Measurements from ENCODE around the gene DYSF.

Gene DYSF

DNA sequence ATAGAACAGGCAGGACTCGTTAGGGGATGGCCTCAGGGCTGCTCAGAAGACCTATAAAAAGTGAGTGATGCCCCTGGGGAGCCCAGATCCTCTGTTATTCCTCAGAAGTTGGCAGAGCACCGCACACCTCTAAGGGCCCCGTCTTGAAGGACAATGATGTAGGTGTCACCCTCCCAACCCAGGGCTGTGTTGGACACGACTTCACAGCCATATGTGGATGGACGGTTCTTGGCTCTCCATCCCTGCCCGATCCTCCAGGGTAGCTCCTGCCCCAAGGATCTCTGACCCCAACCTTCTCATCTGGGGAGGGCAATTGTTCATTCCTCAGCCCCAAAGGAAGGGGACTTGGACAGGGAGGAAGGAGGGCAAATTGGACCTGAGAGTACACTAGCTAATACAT, 246.1 kb downstream of the DYSF start:
- DNase-seq, result no peak

DNA sequence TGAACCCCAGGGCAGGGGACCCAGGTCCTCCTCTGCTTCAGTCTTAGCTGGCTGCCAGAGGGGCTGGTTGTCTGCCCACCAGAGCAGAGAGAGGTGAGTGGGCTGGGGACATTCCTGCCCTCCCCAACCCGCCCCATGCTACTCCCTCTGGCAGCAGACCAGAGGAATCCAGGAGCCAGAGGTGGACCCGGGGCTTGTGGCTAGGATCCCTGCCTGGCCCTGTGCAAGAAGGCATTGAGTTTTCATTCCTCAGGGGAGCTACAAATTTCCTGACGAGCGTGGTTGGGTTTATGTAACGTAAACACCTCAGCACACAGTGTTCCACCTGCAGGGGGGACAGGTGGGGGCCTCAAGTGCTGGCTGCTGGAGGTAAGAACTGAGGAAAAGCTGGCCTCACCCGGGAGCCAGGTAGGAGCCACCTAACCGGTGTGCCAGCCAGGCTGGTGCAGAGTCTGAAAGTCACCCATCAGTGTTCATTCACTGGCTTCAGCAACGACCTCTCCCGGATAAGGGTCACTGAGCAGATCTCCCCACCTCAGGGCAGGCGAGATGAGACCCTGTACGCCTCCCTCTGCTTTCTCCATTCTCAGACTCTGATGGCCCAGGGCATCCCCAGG, 246.8 kb downstream of the DYSF start:
- no peak for DNase-seq

DNA sequence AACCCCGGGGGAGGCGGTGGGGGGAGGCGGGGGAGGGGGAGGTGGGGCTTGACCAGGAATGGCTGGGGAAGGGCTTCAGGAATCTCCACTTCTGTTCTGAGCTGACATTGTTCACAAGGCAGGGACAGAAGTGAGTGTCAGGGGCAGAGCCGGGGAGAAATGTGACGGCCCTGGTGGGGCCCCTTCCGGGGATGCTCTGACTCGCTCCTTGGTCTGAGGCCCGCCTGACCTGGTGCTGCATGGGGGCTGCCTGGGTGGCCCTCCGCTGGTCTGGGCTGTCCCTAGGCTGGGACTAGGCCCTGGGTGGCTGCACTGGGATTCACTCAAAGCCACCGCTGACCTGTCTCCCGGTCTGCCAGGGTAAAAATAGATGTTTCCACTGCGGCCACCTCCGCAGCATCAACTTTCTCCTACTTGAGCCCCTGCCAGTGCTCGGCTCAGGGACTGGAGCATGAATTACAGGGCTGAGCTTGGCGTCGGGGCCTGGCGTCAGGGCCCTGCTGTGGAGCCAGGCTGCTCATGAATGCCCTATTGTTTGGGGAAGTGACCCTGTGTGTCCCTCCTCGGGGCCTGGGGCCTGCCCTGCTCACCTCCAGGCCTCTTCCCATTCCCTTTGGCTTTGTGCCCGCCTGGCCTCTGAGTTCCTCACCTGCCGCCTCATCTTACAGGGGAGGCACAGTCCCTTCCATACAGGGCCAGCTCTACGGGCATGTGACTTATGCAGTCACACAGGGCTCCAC, 247.5 kb downstream of the DYSF start:
- DNase-seq, result no peak

DNA sequence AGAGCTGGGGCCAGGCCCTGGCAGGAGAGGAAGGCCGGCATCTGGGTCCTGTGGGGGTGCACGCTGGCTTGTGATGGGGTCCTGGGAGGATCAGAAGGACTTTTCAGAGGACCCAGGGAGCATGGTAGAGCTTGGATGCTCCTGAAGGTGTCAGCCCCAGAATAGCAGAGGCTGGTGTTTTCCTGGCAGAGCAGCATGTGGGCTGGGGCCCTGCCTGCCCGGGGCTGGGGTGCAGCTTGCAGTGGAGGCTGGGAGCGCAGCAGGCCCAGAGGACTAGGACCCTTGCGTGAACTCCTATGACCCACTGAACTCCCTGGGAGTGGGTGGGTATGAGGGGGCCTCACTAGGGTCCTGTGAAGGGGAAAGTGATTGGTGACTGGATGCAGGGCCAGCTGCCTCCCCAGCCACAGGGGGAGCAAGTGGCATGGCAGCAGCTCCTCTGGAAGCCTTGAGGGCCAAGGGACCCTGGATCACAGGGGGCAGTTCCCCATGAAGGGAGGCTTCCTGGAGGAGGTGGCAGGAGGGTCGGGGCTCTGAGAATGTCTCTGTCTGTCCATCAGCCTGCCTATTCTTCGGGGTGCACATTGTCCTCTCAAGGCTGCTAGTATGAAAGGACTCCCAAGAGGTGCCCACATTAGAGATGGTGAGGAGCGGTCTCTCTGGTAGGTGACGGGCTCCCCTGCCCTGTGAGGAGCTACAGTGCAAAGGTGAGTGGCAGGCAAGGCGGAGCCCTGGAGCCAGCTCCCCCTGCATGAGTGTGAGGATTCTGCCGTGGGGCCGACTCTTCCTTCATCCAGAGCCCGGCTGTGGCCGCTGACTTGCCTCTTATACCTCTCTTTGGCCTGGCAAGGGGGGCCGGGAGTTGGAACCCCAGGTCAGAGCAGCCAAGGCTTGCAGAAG, 249.0 kb downstream of the DYSF start:
- DNase-seq, result no peak

DNA sequence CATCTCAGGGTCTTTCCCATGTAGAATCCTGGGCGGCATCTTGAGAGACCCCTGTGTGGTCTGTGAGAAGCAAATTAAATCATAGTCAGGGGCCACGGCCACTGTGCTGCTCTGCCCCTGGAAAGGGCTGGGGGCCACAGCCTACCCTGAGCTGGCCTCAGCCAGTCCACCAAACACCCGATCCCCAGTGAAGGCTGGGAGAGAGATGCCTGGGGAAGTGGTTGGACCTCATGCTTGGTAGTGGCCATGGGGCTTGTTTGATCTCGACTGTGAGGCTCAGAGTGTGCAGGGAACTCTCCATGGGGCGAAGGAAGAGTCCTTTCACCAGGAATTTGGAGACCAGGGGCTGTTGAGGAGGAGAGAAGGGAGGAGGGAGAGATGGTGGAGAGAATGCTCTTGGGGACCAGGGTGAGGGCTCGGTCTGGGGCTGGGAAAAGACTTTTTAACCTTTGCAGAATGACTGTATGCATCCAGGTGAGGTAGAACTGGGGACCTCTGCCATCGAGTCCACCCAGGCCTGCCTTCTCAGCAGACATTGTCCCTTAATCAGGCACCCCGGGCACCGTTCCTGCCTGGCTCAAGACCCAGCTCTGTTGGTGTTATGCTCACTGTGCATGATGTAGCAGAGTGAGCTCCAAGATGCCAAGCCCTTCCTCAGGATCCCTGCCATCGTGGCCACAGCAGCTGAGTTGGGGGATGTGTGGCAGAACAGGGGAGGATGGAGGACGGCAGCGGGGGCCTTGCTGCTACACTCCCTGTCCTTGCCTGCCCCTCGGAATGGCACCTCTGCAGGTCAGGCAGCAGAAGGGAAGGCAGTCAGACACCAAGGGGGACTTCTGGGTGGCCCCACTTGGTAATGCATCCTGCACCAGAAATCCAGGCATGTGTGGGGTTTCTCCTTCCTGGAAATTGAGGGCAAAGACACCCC, 249.9 kb downstream of the DYSF start:
- DNase-seq, result no peak

DNA sequence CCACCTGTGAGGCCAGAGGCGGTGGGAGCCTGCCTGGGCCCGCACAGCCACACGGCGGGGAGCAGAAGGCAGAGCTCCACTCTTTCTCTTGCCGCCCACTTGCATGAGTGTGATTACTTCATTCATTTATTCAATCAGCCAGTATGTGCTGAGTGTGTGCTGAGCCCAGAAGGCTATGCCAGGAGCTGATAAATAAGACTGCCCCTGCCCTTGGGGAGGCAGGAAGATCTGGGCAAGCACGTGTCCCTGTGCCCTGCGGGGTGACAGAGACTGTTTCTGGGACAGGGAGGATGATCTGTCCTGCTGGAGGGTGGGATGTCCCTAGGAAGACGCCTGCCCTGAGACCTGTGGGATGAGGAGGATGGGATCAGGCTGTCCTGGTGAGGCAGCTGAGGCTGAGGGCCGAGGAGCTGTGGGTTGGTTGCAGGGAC, 250.8 kb downstream of the DYSF start:
- DNase-seq, result no peak

DNA sequence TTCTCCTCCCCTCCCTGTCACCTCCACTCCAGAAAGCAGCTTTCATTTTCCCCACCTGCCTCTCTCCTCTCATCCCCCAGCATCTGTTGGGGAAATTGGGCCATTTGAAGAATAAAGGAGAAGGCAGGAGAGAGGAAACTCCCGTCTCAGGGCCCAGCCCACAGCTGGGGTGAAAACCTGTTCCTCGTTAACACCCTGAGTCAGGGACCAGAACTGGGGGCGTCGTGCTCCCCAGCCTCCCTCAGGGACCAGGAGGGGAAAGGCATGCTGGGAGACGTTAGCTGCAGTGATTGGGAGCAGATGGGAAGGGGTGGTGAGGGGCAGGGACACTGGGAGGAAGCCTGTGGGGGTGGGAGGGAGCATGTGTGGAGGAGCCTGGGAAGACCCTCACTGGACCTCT, 251.3 kb downstream of the DYSF start:
- no peak for DNase-seq

DNA sequence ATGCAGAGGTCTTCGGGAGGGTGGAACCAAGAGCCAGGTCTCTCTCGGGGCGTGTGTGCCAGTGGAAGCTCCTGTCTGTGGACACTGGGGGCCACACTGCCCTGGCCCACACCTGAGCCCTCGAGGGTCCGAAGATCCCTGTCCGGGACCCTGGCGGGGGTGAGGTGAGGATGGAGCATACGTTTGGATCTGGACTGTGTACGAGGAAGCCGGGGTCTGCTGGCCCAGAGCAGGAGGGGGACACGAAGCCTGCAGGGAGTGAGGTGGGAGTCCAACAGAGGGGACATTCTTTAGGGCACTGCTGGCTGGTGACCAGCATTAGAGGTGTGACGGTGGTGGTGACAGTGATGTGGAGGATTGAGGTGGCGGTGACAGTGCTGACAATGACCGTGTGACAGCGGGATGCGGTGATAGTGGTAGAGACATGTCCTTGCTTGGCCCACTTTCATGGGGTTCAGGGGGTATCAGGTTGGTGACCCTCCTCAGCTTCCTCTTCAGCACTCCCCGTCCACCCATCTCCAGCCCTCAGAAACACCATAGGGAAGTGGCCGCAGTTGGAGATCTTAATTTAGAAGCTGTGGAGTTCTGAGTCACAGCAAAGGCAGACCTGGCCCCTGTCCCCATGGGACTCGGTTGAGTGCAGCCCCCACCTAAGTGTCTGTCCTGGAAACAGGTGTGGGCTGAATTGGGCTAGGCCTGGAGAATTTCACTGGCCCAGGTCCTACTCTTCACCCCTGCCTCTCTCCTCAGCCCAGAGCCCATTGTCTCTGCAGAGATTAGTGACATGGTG, 252.0 kb downstream of the DYSF start:
- no peak for DNase-seq

DNA sequence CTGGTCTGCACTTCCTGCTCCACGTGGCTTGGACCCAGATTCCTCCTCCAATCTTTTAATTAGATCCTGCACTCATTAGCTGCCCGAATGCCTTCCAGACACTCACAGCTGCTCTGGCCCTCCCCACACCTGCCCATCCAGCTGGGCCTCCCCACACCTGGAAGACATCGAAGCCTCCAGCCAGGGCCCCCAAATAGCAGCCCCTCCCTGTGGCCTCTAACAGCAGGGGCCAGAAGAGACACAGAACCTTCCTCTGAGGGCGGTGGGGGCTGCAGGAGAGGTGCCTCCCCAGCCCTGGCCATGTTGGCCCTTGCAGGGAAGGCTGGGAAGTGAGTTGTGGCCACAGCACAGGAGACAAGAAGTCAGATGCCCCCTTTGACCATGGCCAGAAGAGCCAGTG, 252.8 kb downstream of the DYSF start:
- no peak for DNase-seq

DNA sequence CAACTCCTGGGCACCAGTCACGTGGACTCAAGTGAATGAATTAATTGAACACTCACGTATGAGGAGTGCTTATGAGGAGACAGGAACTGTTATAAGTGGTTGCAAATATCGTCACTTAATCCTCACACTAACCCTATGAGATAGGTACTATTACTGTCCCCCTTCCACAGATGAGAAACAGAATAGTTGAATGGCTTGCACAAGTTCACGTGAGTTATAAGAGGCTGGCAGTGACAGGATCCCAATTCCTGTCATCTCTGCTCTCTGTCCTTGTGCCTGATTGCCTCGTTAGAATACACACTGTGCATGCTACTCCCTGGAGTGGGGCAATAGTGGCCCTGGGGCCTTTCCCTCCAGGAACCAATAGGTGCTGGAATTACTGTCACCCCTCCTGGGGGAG, 253.5 kb downstream of the DYSF start:
- no peak for DNase-seq

DNA sequence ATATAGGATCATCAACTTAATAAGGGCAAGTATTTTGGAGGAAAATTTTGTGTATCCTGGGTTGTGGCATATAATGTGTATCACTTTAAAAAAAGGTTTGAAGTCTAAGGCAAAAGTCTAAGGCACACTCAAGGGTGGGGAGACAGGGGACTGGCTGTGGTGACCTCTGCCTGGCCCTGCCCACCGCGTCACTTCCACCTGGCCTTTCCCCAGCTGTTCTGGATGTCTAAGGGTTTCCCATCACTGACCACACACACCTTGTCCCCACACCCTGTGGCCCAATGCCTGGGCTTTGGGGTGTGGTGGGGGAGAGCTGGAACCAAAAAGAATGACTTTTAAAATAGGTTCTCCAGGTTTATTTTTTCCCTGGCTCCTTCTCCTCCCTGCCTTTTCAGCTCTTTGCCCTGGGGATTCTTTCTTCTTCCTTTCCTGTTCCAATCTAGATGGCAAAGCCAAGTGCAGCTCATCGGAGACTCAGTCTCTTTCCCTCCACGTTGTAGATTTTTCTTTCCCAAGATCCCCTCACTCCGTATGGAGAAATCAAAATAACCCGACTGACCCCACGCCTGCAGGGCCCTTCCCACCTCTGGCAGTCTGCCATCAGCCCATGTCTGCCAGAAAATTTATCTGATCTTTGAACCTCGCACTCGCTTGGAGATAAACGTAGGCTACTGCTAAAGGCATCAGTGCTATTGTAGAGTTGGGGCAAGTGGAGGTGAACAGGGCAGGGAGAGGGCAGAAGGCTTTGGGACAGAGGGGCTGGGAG, 257.2 kb downstream of the DYSF start:
- no peak for DNase-seq

DNA sequence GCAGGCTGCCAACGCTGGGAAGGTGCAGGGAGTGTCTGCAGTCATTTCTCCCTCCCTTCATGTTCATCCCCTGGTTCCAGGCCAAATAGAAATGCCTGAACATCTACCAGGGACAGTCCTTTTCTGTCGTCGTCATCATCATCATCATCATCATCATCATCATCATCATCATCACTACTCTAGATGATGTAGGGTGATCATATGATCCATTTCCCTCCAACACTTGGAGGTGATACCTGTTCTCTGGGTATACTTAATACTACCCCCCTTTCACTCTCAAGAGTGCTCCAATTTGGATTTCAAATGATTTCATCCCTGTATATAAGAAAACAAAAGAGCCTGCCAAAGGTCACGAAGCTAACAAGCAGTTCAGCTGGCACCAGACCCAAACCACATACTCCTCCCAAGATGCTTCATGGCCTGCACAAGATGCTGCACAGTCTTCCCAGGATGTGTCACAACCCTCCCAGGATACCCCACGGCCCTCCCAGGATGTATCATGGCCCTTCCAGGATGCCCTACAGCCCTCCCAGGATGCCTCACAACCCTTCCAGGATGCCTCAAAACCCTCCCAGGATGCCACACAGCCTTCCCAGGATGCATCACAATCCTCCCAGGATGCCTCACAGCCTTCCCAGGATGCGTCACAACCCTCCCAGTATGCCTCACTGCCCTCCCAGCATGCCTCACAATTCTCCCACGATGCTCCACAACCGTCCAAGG, 257.9 kb downstream of the DYSF start:
- DNase-seq, result no peak

DNA sequence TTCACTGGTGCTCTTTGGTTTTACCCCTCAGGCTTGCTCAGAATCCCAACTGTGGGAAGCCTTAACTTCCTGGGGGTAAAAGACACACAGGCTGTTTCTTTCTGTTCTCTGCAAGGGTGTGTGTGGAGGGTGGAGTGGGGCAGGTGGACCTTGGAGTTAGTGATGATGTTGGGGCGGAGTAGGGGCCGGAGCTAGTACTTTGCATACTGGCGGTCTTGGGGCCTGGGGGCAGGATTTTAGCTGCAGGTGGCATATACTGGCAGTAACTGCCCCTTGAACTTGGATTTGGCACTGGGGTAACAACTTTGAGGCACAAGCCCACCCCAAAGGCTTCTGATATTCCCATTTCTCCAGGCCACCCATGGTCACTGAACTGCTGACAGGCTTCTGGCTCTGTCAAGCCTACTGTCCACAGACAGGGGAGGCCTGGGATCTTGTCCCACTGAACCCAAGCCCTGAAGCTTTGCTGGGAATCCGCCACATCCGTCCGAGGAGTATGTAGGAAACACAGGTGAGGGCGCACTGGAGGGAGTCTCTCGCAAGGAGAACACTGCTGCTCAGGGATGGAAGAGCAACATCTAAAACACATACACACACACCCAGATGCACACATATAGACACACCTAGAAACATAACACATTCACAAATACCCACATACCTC, 258.9 kb downstream of the DYSF start:
- DNase-seq, result no peak

DNA sequence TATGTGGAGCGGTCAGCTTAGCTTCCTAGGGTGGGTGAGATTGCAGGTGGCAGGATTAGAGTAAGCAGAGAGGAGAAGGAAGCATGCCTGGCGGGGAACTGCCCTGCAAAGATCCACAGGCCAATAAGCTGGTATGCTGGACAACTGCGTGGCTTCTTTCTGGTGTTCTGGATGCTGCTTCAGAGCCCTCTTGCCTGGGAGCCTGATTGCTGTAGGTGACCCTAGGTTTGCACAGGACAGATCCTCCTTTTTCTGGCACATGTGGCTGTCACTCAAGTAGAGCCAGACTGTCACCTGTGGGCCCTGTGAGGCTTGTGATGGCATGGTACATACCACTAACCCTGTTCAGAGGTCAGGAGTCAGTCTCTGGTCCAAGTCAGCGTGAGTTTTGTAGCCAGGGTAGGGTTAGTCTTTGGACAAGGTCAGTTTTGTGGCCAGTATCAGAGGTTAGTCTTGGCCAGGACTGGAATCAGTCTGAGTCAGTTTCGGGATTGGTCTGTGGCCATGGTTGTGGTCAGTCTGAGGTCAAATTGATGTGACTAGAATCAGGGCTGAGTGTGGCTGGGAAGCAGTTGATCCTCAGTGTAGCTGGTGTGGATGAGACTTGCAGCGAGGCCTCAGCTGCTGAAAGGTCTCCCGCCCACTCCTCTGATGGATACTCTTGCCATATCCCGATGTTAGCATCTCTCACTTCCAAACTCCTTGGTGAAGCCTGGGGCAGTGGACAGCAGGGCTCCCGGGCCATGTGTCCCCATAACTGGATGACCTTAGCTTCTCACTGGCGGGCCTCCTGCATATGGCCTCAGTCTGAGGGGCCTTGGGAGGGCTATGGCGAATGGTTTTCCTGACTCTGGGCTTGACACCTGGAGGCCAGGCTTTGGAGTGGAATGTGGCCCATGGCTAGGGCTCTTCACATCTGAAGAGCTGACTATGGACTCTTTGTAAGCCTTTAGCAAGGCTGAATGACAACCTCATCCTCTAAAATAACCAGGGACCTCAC, 260.5 kb downstream of the DYSF start:
- no peak for DNase-seq

DNA sequence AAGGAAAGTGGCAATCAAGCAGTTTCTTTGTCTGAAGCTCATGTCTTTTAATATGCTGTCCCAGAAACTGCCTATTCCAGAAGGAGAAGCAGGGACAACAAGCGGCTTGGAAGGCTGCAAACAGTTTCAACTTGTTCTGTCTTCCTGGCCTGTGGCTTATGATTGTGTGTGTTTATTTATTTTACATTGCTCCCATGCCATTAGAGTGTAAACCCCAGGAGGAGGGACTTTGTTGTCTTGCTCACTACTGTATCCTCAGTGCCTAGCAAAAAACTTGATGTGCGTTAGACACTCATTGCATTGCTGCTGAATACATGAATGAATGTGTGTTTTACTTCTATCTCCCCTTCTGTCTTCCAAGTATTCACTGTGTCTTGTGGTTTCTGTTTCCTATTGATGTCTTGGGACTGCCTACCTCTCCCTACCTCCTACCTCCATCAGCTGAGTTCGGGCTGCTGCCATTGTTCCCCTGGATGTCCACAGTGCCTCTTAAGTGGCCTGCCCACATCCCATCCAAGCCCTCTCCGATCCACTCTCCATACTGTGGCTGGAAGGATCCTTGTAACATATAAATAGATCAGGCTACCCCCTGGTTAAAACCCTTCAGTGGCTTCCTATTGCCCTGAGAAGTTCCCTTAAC, 261.4 kb downstream of the DYSF start:
- no peak for DNase-seq

DNA sequence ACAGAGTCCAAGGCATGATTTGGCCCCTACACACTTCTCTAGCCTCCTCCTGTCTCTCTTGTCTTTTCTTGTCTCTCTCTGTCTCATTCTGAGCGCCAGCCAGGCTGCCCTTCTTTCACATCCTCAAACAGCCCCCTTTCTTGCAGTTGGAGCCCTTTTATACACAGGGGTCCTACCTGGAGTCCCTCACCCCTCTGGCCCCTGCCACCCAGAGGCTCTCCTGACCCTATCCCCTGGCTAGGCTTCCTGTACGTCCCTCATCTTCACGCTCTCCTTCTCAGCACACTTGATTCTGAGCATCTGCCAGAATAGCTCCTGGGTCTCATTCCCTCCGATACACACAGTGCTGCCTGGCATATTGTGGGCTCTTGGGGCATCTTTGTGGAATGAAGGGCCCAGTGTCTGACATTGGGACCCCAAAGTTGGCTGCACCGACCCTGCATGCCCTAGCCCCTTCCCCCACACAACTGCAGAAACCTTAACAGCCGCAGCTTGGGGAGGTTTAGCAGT, 261.9 kb downstream of the DYSF start:
- DNase-seq, result no peak

DNA sequence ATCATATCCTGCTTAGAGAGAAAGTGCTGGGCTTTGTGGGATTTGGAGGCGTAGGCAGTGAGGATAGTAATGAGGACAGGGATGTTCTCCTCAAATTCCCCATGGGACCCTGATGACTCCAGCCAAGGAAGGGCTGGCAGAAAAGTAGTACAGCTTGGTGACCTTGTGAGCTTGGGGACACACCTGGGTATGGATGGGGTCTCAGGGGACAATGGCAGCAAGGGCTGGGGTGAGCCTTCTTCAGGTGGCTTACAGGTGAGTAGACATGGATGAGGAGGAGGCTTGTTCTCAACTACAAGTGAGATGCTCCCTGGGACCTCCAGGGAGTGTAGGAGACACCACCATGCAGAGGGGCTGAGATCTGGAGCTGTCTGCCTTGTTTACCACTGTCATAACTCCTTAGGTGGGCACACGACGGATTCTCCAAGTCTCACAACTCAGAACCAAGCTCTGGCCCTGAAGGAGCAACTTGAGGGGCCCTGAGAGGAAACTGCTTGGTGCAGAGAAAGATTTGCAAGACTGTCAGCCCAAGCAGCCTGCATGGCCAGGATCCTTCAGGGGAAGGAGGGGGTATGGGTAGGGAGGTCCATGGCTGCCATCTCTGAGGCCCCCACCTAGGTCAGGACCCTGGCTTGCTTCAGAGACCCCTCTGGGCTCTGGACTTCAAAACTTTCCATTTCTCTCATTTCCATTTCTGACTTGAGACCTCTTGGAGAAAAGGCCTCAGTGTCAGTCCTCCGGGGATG, 262.8 kb downstream of the DYSF start:
- DNase-seq, result no peak
